Stimulated activated CD8-positive, alpha-beta memory T cell treated with anti-CD3 and anti-CD28 coated beads, Interleukin-7, amount 100 ng/mL, for 4 hours (primary cell): ENCODE results near the gene JUND.

Source experiments
- DNase-seq, 2 donors: peaks; one replicate each; pipeline ENCODE4 v3.0.0-alpha.2; 2020; ENCODE audit warnings: low read depth in 2 of 2

Gene JUND

GRCh38 chr19:18308051-18308947 lies 26.9 kb upstream of the JUND start:
- no peak for DNase-seq

GRCh38 chr19:18307271-18307681 lies 25.9 kb upstream of the JUND start:
- DNase-seq = no peak

GRCh38 chr19:18306888-18307260 lies 25.5 kb upstream of the JUND start:
- no peak for DNase-seq

GRCh38 chr19:18306209-18306887 lies 24.9 kb upstream of the JUND start:
- no peak for DNase-seq

GRCh38 chr19:18304458-18305310 lies 23.3 kb upstream of the JUND start:
- peak; percentile 84 to 89 for DNase-seq

GRCh38 chr19:18304208-18304457 lies 22.7 kb upstream of the JUND start:
- no peak for DNase-seq

- no peak for DNase-seq
Measured at GRCh38 chr19:18301718-18302111, 20.3 kb upstream of the JUND start.

GRCh38 chr19:18300930-18301717 lies 19.7 kb upstream of the JUND start:
- DNase-seq = no peak

- no peak for DNase-seq
Measured at GRCh38 chr19:18299654-18300053, 18.2 kb upstream of the JUND start.

GRCh38 chr19:18298601-18299000 lies 17.2 kb upstream of the JUND start:
- no peak for DNase-seq

GRCh38 chr19:18297308-18297707 lies 15.9 kb upstream of the JUND start:
- DNase-seq = no peak

GRCh38 chr19:18295034-18295451 lies 13.6 kb upstream of the JUND start:
- DNase-seq = no peak

GRCh38 chr19:18294467-18294864 lies 13.0 kb upstream of the JUND start:
- peak; percentile 91 to 93 for DNase-seq

GRCh38 chr19:18293642-18294466 lies 12.4 kb upstream of the JUND start:
- DNase-seq = no peak

GRCh38 chr19:18292810-18293641 lies 11.6 kb upstream of the JUND start:
- no peak for DNase-seq

GRCh38 chr19:18292462-18292809 lies 11.0 kb upstream of the JUND start:
- no peak for DNase-seq

- DNase-seq = peak; percentile 75 to 87
Measured at GRCh38 chr19:18291590-18292461, 10.4 kb upstream of the JUND start.

- DNase-seq = no peak
Measured at GRCh38 chr19:18291019-18291524, 9.7 kb upstream of the JUND start.
